ENCODE data around the gene BICRA. TPM values are rescaled to one million over a fixed set of nuclear protein-coding genes. Genes with fewer than 3 reads are reported as not detected.

BICRA gene
- total and polyA plus RNA-seq, 2 experiments from 2014 or later = 3.4 to 5.4 TPM

DNA sequence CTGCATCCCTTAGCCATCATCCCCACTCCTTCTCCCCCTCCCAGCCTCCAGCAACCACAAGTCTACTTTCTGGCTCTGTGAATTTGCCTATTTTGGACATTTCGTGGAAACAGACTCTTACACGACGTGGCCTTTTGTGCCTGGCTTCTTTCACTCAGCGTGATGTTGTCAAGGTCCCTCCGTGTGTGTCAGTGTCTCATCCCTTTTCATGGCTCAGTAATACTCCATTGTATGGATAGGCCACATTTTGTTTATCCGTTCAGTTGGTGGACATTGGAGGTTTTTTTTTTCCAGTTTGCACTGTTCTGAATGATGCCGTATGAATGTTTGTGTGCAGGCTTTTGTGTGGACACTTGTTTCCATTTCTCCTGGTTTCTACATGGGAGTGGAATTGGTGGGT is 38.0 kb downstream of the BICRA start:
- Histone ChIP-seq H4K20me1 (ENCODE audit: insufficient read depth, poor library complexity, severe bottlenecking) (peaks cover 42% of the 10 kb centered on the region), H2AFZ (no peak overlapping the region), H3K4me3 (no peak overlapping the region), H3K4me1 (ENCODE audit: insufficient read depth) (peaks cover 19% of the 10 kb centered on the region), H3K9me3 (ENCODE audit: low read depth) (no peaks in the 10 kb centered on the region), H3K4me2 (no peak overlapping the region), H3K79me2 (peaks cover 93% of the 10 kb centered on the region), H3K27ac (peak overlapping the region; percentile 94), H3K36me3 (replicated peaks; ENCODE audit: insufficient read depth, low read depth) (no peaks in the 10 kb centered on the region), H3K9me2 (replicated peaks; ENCODE audit: insufficient read depth) (no peaks in the 10 kb centered on the region), H3K27me3 (no peaks in the 10 kb centered on the region)
- WGBS (ENCODE audit: low lambda C conversion rate, missing lambda C conversion rate) = 100% methylated on average over 7 of the region's 7 CpGs
- TF ChIP-seq, protein P1, sequence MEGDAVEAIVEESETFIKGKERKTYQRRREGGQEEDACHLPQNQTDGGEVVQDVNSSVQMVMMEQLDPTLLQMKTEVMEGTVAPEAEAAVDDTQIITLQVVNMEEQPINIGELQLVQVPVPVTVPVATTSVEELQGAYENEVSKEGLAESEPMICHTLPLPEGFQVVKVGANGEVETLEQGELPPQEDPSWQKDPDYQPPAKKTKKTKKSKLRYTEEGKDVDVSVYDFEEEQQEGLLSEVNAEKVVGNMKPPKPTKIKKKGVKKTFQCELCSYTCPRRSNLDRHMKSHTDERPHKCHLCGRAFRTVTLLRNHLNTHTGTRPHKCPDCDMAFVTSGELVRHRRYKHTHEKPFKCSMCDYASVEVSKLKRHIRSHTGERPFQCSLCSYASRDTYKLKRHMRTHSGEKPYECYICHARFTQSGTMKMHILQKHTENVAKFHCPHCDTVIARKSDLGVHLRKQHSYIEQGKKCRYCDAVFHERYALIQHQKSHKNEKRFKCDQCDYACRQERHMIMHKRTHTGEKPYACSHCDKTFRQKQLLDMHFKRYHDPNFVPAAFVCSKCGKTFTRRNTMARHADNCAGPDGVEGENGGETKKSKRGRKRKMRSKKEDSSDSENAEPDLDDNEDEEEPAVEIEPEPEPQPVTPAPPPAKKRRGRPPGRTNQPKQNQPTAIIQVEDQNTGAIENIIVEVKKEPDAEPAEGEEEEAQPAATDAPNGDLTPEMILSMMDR (IDR thresholded peaks at IDR 0.05; ENCODE audit: poor library complexity) = no peak
- no peak for TF ChIP-seq EZH2 (IDR thresholded peaks at IDR 0.05; ENCODE audit: borderline replicate concordance)
- TF ChIP-seq EZH2phosphoT487 (IDR thresholded peaks at IDR 0.05; ENCODE audit: low read depth, severe bottlenecking, unreplicated experiment) = no peak
- DNase-seq (ENCODE audit: low spot score) = no peak

DNA sequence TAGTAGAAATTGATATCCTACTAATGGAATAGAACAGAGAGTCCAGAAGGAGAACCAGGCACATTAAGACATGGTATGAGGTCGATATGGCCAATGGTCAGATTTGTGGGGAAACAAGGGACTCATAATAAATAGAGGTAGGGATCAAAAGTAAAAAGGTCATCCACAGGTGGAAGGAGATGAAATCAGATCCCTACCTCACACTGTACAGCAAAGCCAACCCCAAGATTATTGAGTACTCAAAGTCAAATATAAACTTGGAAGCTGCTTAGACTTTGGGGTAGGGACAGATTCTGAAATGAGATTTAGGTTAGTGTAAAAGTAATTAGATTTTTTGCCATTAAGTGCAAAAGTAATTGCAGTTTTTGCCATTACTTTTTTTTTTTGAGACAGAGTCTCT is 40.7 kb downstream of the BICRA start:
- Histone ChIP-seq H2AFZ (no peak overlapping the region), H3K79me2 (peaks cover 93% of the 10 kb centered on the region), H4K20me1 (ENCODE audit: insufficient read depth, poor library complexity, severe bottlenecking) (peaks cover 25% of the 10 kb centered on the region), H3K27ac (peak overlapping the region; percentile 94), H3K27me3 (no peaks in the 10 kb centered on the region), H3K4me1 (ENCODE audit: insufficient read depth) (peaks cover 19% of the 10 kb centered on the region), H3K4me3 (no peak overlapping the region), H3K9me2 (replicated peaks; ENCODE audit: insufficient read depth) (no peaks in the 10 kb centered on the region), H3K4me2 (no peak overlapping the region), H3K9me3 (ENCODE audit: low read depth) (no peaks in the 10 kb centered on the region), H3K36me3 (replicated peaks; ENCODE audit: insufficient read depth, low read depth) (no peaks in the 10 kb centered on the region)
- no peak for TF ChIP-seq EZH2 (IDR thresholded peaks at IDR 0.05; ENCODE audit: borderline replicate concordance)
- TF ChIP-seq, protein P1 (IDR thresholded peaks at IDR 0.05; ENCODE audit: poor library complexity) = no peak
- no peak for TF ChIP-seq EZH2phosphoT487 (IDR thresholded peaks at IDR 0.05; ENCODE audit: low read depth, severe bottlenecking, unreplicated experiment)
- WGBS (ENCODE audit: low lambda C conversion rate, missing lambda C conversion rate) = 95% methylated on average over 1 of the region's 1 CpG
- DNase-seq (ENCODE audit: low spot score) = no peak

DNA sequence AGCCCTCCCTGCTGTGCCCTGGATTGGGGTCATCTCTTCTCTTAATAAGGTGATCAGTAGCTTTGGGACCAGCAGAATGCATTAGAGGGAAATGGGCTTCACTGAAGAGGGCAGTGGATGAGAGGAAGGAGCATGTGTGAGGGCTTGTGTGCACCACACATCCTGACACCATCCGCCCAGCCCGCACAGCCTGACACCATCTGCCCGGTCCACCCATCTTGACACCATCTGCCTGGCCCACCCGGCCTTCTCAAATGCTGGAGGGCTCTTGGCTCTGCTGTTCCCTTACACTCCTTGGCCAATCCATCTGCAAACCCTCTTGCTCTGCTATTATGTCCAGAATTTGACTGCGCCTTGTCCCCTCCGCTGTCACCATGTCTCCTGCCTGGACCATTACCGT is 41.8 kb downstream of the BICRA start:
- Histone ChIP-seq H3K27ac (no peak overlapping the region), H3K79me2 (peaks cover 93% of the 10 kb centered on the region), H4K20me1 (ENCODE audit: insufficient read depth, poor library complexity, severe bottlenecking) (peaks cover 14% of the 10 kb centered on the region), H3K4me3 (no peak overlapping the region), H3K9me2 (replicated peaks; ENCODE audit: insufficient read depth) (no peaks in the 10 kb centered on the region), H3K4me1 (ENCODE audit: insufficient read depth) (peaks cover 14% of the 10 kb centered on the region), H3K9me3 (ENCODE audit: low read depth) (no peaks in the 10 kb centered on the region), H3K4me2 (no peak overlapping the region), H3K27me3 (no peaks in the 10 kb centered on the region), H2AFZ (no peak overlapping the region), H3K36me3 (replicated peaks; ENCODE audit: insufficient read depth, low read depth) (no peaks in the 10 kb centered on the region)
- TF ChIP-seq EZH2phosphoT487 (IDR thresholded peaks at IDR 0.05; ENCODE audit: low read depth, severe bottlenecking, unreplicated experiment) = no peak
- TF ChIP-seq EZH2 (IDR thresholded peaks at IDR 0.05; ENCODE audit: borderline replicate concordance) = no peak
- TF ChIP-seq, protein P1 (IDR thresholded peaks at IDR 0.05; ENCODE audit: poor library complexity) = no peak
- DNase-seq (ENCODE audit: low spot score) = no peak
- 98% methylated on average over 7 of the region's 7 CpGs for WGBS (ENCODE audit: low lambda C conversion rate, missing lambda C conversion rate)

DNA sequence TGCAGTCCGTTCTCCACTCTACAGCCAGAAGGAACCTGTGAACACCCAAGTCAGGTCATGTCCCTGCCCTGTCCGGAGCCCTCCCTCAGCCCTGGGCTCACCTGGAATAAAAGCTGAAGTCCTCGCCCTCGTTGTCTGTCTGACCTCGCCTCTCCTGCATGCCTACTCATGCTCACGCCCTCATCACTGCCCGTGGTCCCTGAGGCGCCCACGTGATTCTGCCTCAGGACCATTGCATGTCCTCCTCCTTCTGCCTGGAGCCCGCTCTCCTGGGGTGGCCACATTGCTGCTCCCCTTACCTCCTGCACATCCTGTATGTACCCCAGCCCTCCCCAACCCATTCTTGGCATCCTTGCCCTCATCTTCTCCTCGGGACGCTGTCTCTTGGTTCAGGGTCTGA is 42.2 kb downstream of the BICRA start:
- peaks cover 12% of the 10 kb centered on the region for H4K20me1 ChIP-seq (ENCODE audit: insufficient read depth, poor library complexity, severe bottlenecking)

More for the DNA sequence above, 42.2 kb downstream of the BICRA start:
- no peaks in the 10 kb centered on the region for H3K9me2 ChIP-seq (replicated peaks; ENCODE audit: insufficient read depth)
- no peak for DNase-seq (ENCODE audit: low spot score)
- H3K27ac ChIP-seq = no peak overlapping the region
- peaks cover 93% of the 10 kb centered on the region for H3K79me2 ChIP-seq
- H3K36me3 ChIP-seq (replicated peaks; ENCODE audit: insufficient read depth, low read depth) = no peaks in the 10 kb centered on the region
- TF ChIP-seq EZH2 (IDR thresholded peaks at IDR 0.05; ENCODE audit: borderline replicate concordance) (no peak), EZH2phosphoT487 (IDR thresholded peaks at IDR 0.05; ENCODE audit: low read depth, severe bottlenecking, unreplicated experiment) (no peak)
- TF ChIP-seq, protein P1 (IDR thresholded peaks at IDR 0.05; ENCODE audit: poor library complexity) = no peak
- no peak overlapping the region for H3K4me3 ChIP-seq
- H3K9me3 ChIP-seq (ENCODE audit: low read depth) = no peaks in the 10 kb centered on the region
- H3K27me3 ChIP-seq = no peaks in the 10 kb centered on the region
- WGBS (ENCODE audit: low lambda C conversion rate, missing lambda C conversion rate) = 98% methylated on average over 12 of the region's 12 CpGs
- no peak overlapping the region for H2AFZ ChIP-seq
- peaks cover 14% of the 10 kb centered on the region for H3K4me1 ChIP-seq (ENCODE audit: insufficient read depth)
- no peak overlapping the region for H3K4me2 ChIP-seq

All from hepatocyte (in vitro differentiated cells).